NCI-H526 (cell line): ENCODE results near the gene AFF4.
A peak's percentile ranks its signal among the peaks of the same experiment; 100 is the strongest.
"Not testable (repeated sequence)": the region's sequence is repeated elsewhere in the genome, so short reads cannot be mapped to it uniquely, and the experiment has no call there.

Experiments used
- DNase-seq, 2 experiments: peaks; one replicate each; lab custom pipeline; 2025; lab: John Stamatoyannopoulos, UW

Gene AFF4

DNA sequence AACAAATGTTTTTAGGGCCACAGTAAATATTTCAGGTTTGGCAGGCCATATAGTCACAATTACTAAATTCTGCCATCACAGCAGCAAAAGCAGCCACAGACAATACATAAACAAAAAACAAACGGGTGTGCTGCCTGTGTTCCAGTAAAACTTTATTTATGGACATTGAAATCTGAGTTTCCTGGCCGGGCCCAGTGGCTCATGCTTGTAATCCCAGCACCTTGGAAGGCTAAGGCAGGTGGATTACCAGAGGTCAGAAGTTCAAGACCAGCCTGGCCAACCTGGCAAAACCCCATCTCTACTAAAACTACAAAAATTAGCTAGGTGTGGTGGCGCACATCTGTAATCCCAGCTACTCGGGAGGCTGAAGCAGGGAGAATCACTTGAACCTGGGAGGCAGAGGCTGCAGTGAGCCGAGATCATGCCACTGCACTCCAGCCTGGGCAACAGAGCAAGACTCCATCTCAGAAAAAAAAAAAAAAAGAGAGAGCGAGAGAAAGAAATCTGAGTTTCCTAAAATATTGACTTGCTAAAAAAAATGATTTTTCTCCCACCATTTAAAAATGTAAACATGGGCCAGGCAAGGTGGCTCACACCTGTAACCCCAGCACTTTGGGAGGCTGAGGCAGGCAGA, 7.2 kb downstream of the AFF4 start:
- not testable (repeated sequence) for DNase-seq

GRCh38 chr5:132953710-132954109, 9.7 kb downstream of the AFF4 start:
- DNase-seq = no peak

GRCh38 chr5:132952829-132953228, 10.6 kb downstream of the AFF4 start:
- DNase-seq = no peak

GRCh38 chr5:132951897-132952296, 11.5 kb downstream of the AFF4 start:
- DNase-seq = no peak

GRCh38 chr5:132949136-132949535, 14.3 kb downstream of the AFF4 start:
- DNase-seq = no peak

- DNase-seq = no peak
Observed at GRCh38 chr5:132947671-132948070, 15.8 kb downstream of the AFF4 start.

DNA sequence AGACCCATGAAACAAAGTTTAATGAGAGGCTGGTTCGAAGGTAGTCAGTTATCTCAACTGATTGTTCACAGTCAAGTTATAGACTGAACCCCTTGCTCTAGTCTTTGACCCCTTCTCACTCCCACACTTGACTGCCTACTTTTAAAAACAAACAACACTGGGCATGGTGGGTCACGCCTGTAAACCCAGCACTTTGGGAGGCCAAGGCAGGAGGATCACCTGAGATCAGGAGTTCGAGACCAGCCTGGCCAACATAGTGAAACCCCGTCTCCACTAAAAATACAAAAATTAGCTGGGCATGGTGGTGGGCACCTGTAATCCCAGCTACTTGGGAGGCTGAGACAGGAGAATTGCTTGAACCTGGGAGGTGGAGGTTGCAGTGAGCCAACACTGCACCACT, 18.1 kb downstream of the AFF4 start:
- not testable (repeated sequence) for DNase-seq

DNA sequence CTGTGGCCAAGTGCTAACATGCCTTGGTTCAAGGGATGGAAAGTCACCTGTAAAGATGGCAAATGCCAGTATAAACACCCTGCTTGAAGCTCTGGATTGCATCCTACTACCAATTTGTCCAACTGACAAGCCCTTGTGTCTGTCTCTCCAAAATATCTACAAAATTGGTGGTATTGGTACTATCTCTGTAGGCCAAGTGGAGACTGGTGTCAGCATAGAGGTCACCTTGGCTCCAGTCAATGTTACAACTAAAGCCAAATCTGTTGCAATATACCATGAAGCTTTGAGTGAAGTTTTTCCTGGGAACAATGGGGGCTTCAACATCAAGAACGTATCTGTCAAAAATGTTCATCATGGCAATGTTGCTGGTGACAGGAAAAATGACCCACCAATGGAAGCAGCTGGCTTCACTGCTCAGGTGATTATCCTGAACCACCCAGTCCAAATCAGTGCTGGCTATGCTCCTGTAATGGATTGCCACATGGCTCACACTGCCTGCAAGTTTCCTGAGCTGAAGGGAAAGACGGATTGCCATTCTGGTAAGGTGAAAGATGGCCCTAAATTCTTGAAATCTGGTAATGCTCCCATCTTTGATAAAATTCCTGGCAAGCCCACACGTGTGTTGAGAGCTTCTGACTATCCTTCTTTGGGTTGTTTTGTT, 19.9 kb downstream of the AFF4 start:
- DNase-seq = no peak

DNA sequence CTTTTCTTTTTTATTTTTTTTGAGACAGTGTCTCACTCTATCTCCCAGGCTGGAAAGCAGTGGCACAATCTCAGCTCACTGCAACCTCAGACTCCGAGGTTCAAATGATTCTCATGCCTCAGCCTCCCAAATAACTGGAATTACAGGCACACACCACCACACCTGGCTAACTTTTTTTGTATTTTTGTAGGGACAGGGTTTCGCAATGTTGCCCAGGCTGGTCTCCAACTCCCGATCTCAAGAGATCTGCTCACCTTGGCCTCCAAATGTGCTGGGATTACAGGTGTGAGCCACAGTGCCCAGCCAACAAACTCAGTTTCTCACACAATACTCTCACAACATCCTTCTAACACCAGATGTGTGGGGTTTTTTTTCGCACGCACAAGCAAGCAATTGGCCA, 22.1 kb downstream of the AFF4 start:
- DNase-seq = no peak

GRCh38 chr5:132928062-132928407, 35.4 kb downstream of the AFF4 start:
- DNase-seq = no peak

GRCh38 chr5:132927355-132928061, 35.9 kb downstream of the AFF4 start:
- DNase-seq = peak; percentile 42 to 68

GRCh38 chr5:132926437-132926836, 37.0 kb downstream of the AFF4 start:
- no peak for DNase-seq

DNA sequence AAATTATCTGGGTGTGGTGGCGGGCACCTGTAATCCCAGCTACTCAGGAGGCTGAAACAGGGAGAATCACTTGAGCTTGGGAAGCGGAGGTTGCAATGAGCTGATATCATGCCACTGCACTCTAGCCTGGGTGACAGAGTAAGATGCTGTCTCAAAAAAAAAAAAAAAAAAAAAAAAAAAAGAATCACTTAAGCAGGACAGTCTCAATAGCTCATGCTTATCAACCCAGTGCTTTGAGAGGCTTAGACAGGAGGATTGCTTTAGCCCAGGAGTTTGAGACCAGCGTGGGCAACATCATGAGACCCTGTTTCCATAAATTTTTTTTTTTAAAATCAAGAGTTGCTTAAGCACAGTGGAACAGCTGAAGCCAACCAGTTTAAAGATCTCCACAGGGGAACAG, 47.3 kb downstream of the AFF4 start:
- DNase-seq = no peak

GRCh38 chr5:132915681-132916080, 47.8 kb downstream of the AFF4 start:
- no peak for DNase-seq

DNA sequence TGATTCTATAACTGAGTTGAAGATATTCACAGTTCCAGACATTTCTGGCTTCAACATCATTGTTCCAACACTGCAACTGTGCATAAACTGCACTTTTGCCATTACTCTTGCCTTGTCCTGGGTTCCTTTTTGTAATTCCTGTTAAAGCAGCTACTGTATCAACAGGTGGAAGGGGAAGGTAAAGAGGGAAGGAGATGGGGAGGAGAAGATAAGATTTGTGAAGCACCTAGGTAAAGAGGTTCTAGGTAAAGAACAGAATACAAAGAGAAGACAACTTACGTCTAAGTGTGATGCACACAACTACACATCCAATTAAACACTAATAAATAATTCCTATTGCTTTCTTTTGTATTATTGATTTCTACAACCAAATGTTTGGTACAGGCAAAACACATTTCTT, 53.7 kb downstream of the AFF4 start:
- no peak for DNase-seq

GRCh38 chr5:132907161-132907560, 56.3 kb downstream of the AFF4 start:
- DNase-seq = no peak

DNA sequence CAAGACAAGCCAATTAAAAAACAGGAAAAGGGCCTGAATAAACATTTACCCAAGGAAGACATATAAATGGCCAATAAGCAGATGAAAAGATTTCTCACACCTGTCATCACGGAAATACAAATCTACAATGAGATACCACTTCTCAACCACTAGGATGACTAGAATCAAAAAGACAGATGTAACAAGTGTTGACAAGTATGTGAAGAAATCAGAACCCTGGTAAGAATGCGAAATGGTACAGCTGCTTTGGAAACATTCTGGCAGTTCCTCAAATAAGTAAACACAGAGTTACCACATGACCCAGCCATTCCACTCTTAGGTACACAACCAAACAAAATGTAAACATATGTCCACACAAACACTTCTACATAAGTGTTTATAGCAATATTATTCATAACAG, 57.5 kb downstream of the AFF4 start:
- DNase-seq = no peak

GRCh38 chr5:132901730-132902129, 61.7 kb downstream of the AFF4 start:
- peak in 1 of 2 experiments; percentile 5 for DNase-seq

GRCh38 chr5:132901036-132901435, 62.4 kb downstream of the AFF4 start:
- no peak for DNase-seq

DNA sequence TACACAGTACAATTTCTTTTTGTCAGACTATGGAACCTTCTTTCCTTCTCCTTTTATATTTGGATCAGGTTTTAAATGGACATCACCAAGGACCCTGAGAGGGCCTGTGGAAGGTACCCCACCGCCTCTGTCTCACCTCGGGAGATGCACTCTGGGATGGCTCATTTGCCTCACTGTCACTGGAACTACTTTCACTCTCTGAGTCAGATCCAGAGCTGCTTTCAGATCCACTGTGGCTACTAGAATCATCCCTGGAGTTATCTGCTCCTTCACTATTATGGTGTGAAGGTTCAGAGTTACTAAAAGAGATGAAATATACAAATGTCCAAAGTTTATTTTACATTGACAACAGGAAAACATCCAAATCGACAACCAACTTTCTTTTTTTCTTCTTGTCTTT, 65.3 kb downstream of the AFF4 start:
- DNase-seq = no peak

DNA sequence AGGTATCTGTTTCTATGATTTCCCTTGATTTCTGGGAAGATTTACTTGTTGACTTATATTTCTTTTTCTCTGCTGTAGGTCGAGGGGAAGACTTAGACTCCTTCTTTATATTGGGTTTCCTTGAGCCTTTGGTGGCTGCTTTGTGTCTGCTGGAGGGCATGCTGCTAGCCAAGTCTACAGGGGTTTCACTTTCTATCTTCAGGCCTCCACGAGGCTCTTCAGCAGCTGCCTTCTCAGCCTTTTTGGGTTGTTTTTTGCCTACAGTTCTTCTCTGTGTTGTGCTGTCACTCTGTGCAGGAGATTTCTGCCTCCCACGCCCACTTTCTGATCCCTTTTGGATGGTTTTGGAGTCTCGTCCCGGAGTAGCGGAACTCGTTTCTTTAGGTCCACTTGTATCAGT, 66.7 kb downstream of the AFF4 start:
- DNase-seq = no peak

GRCh38 chr5:132895719-132896305, 67.6 kb downstream of the AFF4 start:
- DNase-seq = no peak

DNA sequence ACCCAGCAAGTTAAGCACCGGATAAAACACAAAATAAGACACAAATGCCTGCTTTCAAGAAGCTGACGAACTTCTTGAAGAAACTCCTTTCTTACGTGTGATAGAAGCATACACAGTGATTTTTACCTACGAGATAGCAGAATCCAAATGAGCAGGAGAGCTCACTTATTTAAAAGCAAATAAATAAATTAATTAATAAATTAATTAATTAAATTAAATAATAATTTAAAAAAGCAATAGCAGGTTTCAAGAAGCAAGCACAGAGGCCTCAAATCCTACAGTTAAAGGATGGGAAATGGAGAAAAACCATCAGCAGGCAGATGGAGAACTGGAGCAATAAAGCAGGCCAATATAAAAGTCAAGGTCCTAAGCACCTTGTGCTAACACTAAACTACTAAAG, 72.6 kb downstream of the AFF4 start:
- DNase-seq = no peak
